Medulla oblongata (tissue), 1 donor: ENCODE measurements around the gene ESPNL.

Experiments used
- DNase-seq: peaks from one replicate; pipeline ENCODE4 v3.0.0-alpha.2; 2015; ENCODE audit errors: extremely low spot score

The ESPNL gene

GRCh38 chr2:238171575-238172187 is 71.5 kb downstream of the ESPNL start:
- no peak for DNase-seq

GRCh38 chr2:238172439-238172838 is 72.3 kb downstream of the ESPNL start:
- no peak for DNase-seq

DNA sequence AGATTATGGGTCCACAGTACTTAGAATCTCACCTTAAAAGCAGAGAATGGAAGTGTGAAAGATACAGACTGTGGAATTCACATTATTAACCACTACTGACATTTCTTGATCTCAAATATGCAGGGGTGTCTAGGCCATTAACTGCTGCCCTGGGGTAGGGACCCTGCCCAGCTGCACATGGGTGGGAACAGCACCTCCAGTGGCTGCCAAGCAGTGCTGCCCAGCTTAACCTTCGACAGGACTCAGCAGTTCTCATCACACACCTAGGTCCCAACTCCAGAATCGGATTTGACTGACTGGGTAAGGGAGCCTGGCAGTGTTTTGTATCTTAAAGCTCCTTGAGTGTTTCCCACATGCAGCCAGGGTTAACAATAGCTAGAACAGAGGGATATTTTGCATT is 73.6 kb downstream of the ESPNL start:
- DNase-seq: no peak

DNA sequence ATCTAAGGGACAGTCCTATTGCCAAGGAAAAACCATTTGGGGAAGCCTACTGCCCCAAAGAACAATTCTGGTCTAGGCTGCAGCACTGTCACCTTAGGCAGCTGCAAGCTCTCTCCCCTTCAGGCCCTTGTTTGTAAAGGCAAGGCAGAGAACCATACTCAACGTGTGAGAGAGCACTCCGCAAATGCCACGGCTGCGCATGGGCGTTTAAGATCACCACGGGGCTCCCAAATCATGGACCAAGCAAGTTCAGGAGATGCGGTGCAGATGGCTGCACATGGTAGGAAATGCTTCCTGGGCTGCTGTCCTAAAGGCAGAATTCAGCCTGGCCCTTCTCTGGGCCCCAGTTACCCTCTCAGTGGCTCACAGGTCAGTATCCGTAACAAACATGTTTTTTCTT is 74.2 kb downstream of the ESPNL start:
- no peak for DNase-seq

GRCh38 chr2:238174701-238175100 is 74.6 kb downstream of the ESPNL start:
- DNase-seq: no peak

GRCh38 chr2:238176613-238177012 is 76.5 kb downstream of the ESPNL start:
- no peak for DNase-seq

DNA sequence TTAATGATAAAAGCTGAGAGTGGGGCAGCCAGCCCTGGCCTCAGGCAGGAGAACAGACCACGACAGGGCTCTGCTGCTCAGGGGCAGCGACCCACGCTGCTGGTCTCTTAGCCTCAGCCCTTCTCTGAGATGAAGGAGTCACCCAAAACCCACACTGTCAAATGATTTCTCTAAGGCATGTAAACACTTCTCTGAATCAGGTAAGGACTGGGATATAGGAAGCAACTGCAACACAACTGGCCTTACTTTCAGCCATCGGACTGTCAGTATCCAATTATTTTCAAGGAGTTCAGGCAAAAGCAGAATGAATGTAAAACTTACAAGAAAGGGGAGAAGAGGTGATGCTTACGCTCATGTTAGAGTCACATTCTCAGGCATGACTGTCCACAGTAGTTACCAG is 80.4 kb downstream of the ESPNL start:
- no peak for DNase-seq

GRCh38 chr2:238182362-238182761 is 82.2 kb downstream of the ESPNL start:
- DNase-seq: no peak
